Mesodermal cell (in vitro differentiated cells): ENCODE data around the gene CBX4.

Experiments
- H3K27ac ChIP-seq: 2 replicates; pipeline ENCODE4 v1.7.0; 2013; ENCODE audit warnings: mild to moderate bottlenecking, low read depth, low read length, moderate library complexity; ENCODE audit not compliant: severe bottlenecking
- H3K36me3 ChIP-seq: 2 replicates; pipeline ENCODE4 v1.7.1; 2013; ENCODE audit warnings: mild to moderate bottlenecking, low read length, moderate library complexity; ENCODE audit not compliant: control insufficient read depth, insufficient read depth
- H3K4me1 ChIP-seq: one replicate; pipeline ENCODE4 v1.7.1; 2013; ENCODE audit warnings: mild to moderate bottlenecking, low read length; ENCODE audit not compliant: insufficient read depth, control insufficient read depth, poor library complexity, severe bottlenecking
- H3K4me3 ChIP-seq: 2 replicates; pipeline ENCODE4 v1.7.0; 2013; ENCODE audit warnings: low read length, control low read depth, mild to moderate bottlenecking; ENCODE audit not compliant: insufficient read depth, poor library complexity, severe bottlenecking; ENCODE audit errors: extremely low read depth
- H3K9me3 ChIP-seq: 2 replicates; pipeline ENCODE4 v1.7.1; 2013; ENCODE audit warnings: mild to moderate bottlenecking, low read length, moderate library complexity; ENCODE audit not compliant: control insufficient read depth
- WGBS, 2 experiments: methylation state at CpG; one replicate each; pipeline ENCODE4 v1.1.5; 2013; ENCODE audit warnings: missing lambda C conversion rate in 2 of 2; ENCODE audit not compliant: insufficient coverage in 2 of 2; 5-methylcytosine and 5-hydroxymethylcytosine counted together

Gene CBX4

GRCh38 chr17:79826204-79826680 lies 13.0 kb downstream of the CBX4 start:
- WGBS, 2 experiments, result 77 to 88% methylated on average over 10 to 11 of the region's 11 CpGs
- no peak overlapping the region for H3K27ac ChIP-seq
- no peaks in the 10 kb centered on the region for H3K9me3 ChIP-seq
- no peak overlapping the region for H3K4me3 ChIP-seq
- H3K4me1 ChIP-seq, result peaks cover 17% of the 10 kb centered on the region
- no peaks in the 10 kb centered on the region for H3K36me3 ChIP-seq

GRCh38 chr17:79825580-79825921 lies 13.7 kb downstream of the CBX4 start:
- Histone ChIP-seq H3K4me1 (peaks cover 14% of the 10 kb centered on the region), H3K36me3 (no peaks in the 10 kb centered on the region), H3K4me3 (no peak overlapping the region), H3K27ac (no peak overlapping the region), H3K9me3 (no peaks in the 10 kb centered on the region)
- whole genome bisulfite sequencing, 2 experiments, result 91% methylated on average over 1 of the region's 5 CpGs; no CpG with 5 or more reads in 1 of the 2 experiments

- H3K4me1 ChIP-seq, result peaks cover 14% of the 10 kb centered on the region
- no peaks in the 10 kb centered on the region for H3K36me3 ChIP-seq
- no peak overlapping the region for H3K4me3 ChIP-seq
- 91 to 95% methylated on average over 3 to 6 of the region's 6 CpGs for WGBS, 2 experiments
- no peaks in the 10 kb centered on the region for H3K9me3 ChIP-seq
- H3K27ac ChIP-seq, result no peak overlapping the region
Measured at GRCh38 chr17:79824893-79825579, 14.2 kb downstream of the CBX4 start.

GRCh38 chr17:79824234-79824633 lies 15.0 kb downstream of the CBX4 start:
- Histone ChIP-seq H3K4me3 (no peak overlapping the region), H3K27ac (no peak overlapping the region), H3K4me1 (peaks cover 11% of the 10 kb centered on the region), H3K36me3 (no peaks in the 10 kb centered on the region), H3K9me3 (no peaks in the 10 kb centered on the region)
- WGBS, 2 experiments, result 90 to 94% methylated on average over 13 to 16 of the region's 17 CpGs

GRCh38 chr17:79822583-79823124 lies 16.6 kb downstream of the CBX4 start:
- WGBS, 2 experiments, result 93 to 94% methylated on average over 14 to 17 of the region's 17 CpGs
- no peaks in the 10 kb centered on the region for H3K9me3 ChIP-seq
- H3K36me3 ChIP-seq, result no peaks in the 10 kb centered on the region
- H3K4me3 ChIP-seq, result no peak overlapping the region
- H3K4me1 ChIP-seq, result peaks cover 4% of the 10 kb centered on the region
- H3K27ac ChIP-seq, result no peak overlapping the region

- H3K27ac ChIP-seq, result no peak overlapping the region
- peaks cover 2% of the 10 kb centered on the region for H3K4me1 ChIP-seq
- no peaks in the 10 kb centered on the region for H3K9me3 ChIP-seq
- 84 to 88% methylated on average over 4 to 9 of the region's 12 CpGs for WGBS, 2 experiments
- H3K4me3 ChIP-seq, result no peak overlapping the region
- H3K36me3 ChIP-seq, result no peaks in the 10 kb centered on the region
Measured at GRCh38 chr17:79821331-79822095, 17.7 kb downstream of the CBX4 start.

GRCh38 chr17:79820959-79821330 lies 18.3 kb downstream of the CBX4 start:
- Histone ChIP-seq H3K27ac (no peak overlapping the region), H3K9me3 (no peaks in the 10 kb centered on the region), H3K36me3 (no peaks in the 10 kb centered on the region), H3K4me1 (no peaks in the 10 kb centered on the region), H3K4me3 (no peak overlapping the region)
- WGBS, 2 experiments, result 94 to 97% methylated on average over 3 to 4 of the region's 4 CpGs

- Histone ChIP-seq H3K4me3 (no peak overlapping the region), H3K36me3 (no peaks in the 10 kb centered on the region), H3K27ac (no peak overlapping the region), H3K9me3 (no peaks in the 10 kb centered on the region), H3K4me1 (peaks cover 4% of the 10 kb centered on the region)
- WGBS, 2 experiments, result 86 to 89% methylated on average over 11 to 13 of the region's 13 CpGs
Measured at GRCh38 chr17:79819534-79820276, 19.5 kb downstream of the CBX4 start.

- H3K9me3 ChIP-seq, result no peaks in the 10 kb centered on the region
- H3K4me3 ChIP-seq, result no peak overlapping the region
- peaks cover 4% of the 10 kb centered on the region for H3K4me1 ChIP-seq
- no peak overlapping the region for H3K27ac ChIP-seq
- H3K36me3 ChIP-seq, result no peaks in the 10 kb centered on the region
- 66 to 75% methylated on average over 3 to 5 of the region's 5 CpGs for WGBS, 2 experiments
Measured at GRCh38 chr17:79819085-79819484, 20.2 kb downstream of the CBX4 start.

GRCh38 chr17:79818026-79818758 lies 21.0 kb downstream of the CBX4 start:
- no peak overlapping the region for H3K4me3 ChIP-seq
- H3K4me1 ChIP-seq, result peaks cover 4% of the 10 kb centered on the region
- 75 to 86% methylated on average over 10 to 12 of the region's 12 CpGs for WGBS, 2 experiments
- no peak overlapping the region for H3K27ac ChIP-seq
- H3K36me3 ChIP-seq, result no peaks in the 10 kb centered on the region
- no peaks in the 10 kb centered on the region for H3K9me3 ChIP-seq
